D341Med (cell line): ENCODE data around the gene IPO13.

Experiments
- DNase-seq: peaks from one replicate; pipeline ENCODE4 v3.0.0; 2012; ENCODE audit warnings: low spot score

Gene IPO13

GRCh38 chr1:43990271-43991199, 43.8 kb downstream of the IPO13 start:
- no peak for DNase-seq

DNA sequence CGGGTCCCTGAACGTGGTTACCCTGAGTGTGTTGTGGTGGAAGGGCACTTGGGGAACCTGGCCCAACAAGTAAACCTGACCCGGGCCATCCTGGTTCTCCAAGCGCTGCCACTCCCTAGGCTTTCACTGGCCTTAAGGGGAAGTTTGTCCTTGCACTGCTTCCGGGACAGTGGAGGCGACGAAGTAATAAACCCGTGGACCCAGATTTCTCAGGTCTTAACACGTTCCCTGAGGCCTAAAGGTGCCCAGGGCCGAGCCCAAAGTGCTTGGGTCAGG, 44.4 kb downstream of the IPO13 start:
- no peak for DNase-seq

DNA sequence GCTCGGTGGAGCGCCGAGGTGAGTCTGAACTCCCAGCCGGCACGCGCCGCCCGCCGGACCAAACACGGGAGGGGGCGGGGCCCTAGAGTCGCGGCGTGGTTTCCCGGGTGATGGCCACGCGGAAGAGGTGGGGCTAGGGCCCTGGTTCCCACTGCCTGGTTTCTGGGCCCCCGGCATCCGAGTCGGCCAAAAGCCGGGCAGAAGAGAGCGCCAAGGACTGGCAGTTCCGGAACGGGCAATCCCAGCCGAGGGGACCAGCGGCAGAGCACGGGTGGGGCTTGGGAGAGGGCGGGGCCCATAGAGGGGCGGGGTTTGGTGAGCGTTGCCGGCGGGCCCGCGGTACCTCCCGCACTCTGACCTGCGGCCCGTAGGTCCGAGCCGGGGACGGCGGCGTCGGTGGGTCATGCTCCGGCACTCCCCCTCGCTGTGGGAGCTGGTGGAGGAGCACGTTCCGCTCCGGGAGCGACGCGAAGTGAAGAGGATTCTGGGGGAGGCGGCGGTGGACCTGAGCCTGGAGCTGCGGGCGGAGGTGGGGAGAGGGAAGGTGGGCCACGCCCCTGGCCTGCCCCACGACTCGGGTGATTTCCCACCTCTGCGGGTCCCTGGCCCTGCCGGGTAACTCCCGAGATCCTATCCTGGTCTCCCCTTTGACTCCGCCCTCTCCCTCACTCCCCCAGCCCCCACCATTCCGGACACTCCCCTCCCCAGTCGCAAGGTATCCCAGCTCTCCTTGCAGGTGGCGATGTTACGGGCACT, 44.9 kb downstream of the IPO13 start, which contains the start of gene CCDC24:
Gene CCDC24, plus strand, starts transcription at position 124 of the 756 bp plus-strand sequence. Its CDS starts 280 bp downstream, at position 404.
- DNase-seq, result peak; percentile 84

DNA sequence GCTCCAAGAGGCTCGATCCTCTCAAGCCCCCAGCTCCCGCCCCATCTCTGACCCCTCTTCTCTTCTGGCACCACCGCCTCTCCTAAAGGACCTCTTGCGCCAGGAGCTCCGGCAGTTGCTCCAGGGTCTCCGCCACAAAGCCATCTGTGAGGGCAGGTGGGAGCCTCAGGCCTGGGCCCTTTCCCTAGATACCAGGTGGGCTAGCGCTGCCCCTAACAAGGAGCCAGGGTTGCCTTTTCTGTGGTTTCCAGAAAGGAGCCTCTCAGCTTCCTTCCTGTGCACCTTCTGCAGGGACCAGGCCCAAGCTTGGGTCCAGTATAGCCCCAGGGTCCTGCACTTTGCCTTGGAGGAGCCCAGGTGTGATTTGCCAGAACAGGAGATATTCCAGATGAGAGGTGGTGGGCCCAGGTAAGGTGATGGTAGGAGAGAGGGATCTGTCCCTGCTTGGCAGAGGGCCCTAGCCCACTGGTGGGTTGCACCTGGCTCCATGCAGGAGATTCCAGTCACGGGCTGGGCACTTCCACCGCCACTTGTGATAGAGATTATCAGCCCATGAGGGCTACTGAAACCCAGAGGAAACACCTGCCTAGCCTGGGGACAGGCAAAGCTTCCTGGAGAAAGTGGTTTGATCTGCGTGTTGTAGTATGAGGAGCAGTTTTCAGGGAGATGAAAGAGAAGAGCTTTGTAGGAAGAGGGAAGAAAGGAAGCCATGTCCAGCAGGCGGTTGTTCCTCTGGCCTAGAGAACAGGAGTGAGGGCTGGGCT, 45.7 kb downstream of the IPO13 start:
- DNase-seq, result no peak

- DNase-seq, result no peak
Measured at GRCh38 chr1:43993206-43993914, 46.6 kb downstream of the IPO13 start.

- DNase-seq, result no peak
Measured at GRCh38 chr1:43994071-43994470, 47.3 kb downstream of the IPO13 start.

DNA sequence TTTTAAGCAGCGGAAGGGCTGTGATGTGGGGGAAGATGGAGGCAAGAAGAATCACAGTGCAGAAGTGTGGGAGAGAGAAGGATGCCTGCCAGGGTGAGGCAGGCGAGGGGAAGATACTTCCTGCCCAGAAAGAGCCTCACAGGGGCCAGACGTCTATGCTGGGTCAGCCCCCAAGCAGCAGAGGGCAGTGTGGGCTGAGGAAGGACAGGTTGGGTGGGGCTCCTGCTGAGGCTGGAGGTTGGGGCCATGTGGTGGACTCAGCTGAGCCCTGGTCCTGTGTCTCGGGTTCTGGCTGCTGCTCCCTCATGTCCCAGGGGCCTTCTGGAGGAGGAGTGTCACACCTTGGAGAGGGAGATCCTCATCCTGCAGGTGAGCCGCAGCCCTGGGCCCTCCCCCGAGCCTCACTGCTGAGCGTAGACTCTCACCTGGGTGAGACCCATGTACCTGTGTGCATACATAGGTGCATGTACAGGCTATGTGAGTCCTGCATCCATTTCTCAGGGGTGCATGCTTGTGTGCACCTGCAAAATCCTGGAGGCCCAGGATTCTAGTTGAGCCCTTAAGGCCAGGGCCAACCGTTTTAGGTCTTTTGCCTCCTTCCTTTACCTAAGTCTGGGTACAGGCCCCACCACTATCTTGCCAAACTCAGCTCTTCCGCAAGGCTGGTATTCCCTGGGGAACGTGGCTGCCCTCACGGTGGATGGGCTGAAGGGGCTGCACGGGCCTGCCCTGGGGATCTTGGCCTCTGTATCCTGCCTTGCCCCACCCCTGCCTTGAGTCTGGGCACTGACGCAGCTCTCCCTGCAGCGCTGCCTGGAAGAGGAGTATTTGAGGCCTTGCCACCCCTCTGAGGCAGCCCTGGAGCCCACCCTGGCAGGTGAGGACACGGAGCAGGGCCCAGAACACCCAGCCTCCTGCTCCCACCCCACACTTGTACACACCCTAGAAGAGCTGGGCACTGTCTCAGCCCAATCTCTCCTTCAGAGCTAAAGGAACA, 48.3 kb downstream of the IPO13 start:
- DNase-seq, result peak; percentile 64

DNA sequence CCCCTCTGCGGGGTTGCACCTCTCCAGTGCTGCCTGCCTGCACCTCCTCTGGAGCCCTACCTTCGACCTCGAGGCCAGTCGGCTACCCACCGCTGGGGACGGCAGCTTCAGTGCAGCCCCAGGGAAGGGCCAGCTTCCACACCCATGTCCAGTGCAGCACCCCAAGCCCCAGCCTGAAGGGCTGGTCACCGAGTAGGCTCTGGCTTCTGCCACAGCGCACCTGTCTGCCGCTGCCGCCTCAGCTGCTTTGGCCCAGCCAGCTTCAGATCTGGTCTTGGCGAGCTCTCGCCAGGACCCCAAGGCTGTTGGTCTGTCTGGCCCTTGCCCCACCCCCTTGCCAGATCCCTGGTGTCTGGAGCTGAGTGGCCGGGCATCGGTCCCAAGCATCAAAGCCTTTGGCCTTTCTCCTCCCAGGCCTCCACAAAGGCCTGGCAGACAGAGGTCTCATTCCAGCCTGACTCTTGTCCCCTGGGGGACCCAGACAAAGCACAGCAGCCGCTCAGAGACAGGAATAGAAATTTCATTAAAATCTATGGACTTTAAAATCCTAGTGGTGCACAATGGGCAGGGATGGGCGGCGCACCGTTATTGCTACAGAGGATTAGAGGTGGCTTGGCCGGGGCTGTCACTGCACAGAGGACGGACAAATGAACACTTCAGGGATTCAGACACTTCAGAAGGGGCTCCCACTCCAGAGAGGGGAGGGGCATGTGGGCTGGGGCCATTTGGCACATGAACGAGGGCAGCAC, 49.4 kb downstream of the IPO13 start:
- no peak for DNase-seq

GRCh38 chr1:43996733-43997115, 50.0 kb downstream of the IPO13 start:
- DNase-seq, result no peak

DNA sequence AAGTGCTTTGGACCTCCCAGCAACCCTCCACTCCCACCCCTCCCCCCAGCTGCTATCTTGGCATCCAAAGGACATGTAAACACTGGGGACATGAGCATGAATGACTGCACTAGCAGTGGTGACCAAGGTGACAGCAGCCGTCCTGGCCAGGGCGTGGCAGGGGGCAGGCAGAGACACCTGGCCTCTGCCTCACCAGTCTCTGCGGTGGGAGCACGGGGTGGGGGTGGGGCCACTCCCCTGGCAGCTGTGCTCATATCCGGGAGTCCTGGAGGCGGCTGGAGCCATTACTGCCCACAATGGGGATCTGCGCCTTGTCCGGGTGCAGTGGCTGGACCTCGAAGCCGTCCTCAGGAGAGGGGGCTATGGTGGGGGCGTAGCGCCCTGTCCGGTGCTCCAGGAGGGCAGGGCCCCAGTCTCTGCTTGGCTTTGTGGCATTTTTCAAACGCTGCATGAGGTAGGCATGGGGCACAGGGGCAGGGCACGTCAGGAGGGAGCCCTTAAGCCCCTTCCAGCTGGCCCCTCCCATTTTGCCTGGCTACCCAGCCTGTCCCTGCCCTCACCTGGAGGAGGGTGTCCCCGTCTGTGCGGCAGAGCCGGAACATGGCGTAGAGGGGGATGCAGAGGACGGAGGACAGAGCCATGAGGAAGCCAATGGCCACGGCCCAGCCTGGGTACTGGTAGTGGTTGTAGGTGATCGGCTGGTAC, 50.7 kb downstream of the IPO13 start:
- no peak for DNase-seq

DNA sequence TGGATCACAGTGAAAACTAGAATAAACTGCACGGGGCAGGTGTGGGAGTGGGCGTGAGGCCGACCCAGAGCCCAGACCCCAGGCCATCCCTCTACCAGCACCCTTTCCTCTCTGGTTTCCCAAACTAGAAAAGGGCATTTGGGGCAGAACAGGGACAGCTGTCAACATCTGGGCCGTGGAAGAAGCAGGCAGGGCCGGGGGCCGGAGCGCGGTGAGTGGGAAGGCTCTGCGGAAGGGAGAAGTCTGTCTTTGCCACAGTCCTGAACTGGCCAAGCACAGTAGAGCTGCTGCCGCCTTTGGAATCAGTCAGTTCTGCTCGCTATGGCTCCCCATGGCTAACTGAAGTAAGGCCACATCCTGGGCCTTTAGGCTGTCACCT, 51.2 kb downstream of the IPO13 start:
- DNase-seq, result no peak

DNA sequence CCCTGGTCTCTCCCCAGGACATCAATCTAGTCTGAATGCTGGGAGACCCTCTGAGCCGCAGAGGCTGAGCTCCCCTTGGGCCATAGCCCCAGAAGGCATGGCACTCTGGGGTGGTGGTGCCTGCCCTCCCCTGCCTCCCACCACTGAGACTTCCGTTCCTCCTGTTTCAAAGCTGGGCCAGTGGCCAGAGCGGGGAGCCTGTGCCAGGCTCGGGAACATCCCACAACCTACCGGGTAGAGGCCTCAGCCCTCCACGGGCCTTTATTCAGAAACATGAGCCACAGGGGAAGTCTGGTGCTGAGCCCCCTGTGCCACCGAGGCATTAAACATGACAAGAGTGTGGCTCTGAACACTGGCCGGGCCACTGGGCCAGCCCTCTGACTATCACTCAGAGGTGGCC, 52.7 kb downstream of the IPO13 start:
- no peak for DNase-seq

- no peak for DNase-seq
Measured at GRCh38 chr1:44000122-44000665, 53.4 kb downstream of the IPO13 start.

GRCh38 chr1:44002165-44002564, 55.4 kb downstream of the IPO13 start:
- DNase-seq, result no peak

- no peak for DNase-seq
Measured at GRCh38 chr1:44002606-44003157, 55.9 kb downstream of the IPO13 start.

DNA sequence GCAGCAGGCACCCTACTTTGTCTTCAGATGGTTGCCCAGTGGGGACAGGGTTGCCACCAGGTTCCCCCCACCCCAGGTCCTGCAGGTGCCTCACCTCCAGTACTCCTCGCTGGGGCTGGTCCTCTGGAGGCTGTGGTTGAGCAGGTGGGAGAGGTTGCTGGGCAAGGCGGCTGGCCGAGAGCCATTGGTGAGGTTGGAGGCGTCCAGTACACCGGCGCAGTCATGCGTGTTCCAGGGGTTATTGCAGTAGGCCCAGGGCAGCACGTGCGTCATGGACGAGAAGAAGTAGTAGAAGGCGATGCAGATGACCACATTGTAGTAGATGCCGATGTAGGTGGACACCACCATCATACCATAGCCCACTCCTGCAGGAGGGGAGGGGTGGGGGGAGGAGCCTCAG, 61.5 kb downstream of the IPO13 start:
- no peak for DNase-seq

DNA sequence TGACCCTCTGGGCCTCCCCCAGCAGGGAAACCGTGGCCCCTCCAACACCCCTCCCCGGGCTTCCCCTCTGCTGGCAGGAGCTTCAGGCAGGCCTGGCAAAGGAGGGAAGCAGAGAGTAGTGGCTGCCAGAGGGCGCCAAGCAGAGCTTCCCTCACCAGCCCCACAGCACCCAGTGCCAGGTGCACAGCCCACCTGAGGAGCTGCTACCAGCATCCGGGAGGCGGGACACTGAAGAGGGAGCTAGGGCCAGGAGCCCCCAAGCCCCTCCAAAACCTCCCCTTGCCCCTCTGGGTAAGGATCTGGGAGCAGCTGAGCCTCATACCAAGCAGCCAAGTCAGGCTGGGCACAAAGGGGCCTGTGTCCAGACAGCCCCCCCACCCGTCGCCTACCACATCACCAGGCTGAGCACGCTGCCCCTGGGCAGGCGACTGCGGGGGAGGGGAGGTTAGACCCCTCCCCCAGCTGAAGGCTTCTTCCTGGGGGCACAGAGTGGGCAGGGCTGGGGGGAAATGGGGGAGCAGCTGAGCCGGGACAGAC, 64.3 kb downstream of the IPO13 start:
- no peak for DNase-seq

DNA sequence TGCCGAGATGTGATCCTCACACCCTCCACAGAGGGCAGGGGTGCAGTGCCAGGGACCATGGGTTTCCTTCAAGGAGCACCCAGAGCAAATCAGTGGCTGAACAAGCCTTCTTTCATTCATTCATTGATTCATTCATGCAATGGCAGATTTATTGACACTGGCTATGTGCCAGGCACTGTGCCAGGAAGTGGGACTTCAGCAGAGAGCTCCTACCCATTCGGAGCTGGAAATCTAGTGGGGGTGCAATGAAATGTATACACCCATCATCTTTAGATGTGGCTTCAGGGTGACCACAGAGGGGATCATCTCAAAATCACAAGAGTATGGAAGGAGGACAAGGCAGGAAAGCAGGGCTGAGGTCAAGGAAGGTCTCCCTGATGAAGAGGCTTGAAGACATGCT, 65.7 kb downstream of the IPO13 start:
- DNase-seq, result no peak
